DMS153 treated with DMSO at 0.1 percent for 48 hours (cell line): Measurements from ENCODE around the gene SCGB1C2.

ENCODE experiments used
- DNase-seq: peaks from one replicate; lab custom pipeline; 2025; ENCODE audit not compliant: unreplicated experiment; lab: John Stamatoyannopoulos, UW

Gene SCGB1C2

DNA sequence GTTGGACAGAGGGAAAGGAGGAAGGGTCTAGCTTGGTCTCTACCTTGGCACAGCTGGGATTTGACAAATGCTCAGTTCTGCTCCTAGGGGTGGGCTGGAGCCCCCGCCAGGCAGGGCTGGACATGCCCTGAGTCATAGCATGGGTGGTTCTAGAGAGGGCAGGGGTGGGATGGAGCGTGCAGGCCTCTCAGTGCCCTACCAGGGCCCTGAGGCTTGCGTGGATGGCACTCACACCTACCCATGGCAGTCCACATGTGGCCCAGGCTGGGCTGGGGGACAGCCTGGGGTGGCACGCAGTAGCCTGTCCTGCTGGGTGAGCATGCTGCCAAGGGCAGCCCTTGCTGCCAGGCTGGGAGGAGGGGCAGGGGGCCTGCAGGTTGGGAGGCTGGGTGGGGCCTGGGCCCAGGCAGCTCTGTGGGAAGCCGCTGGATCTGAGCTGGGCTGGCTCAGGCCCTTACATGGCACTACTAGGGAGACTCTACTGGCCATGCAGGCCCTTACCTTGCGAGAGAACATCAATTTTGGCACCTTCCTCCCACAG is 32.8 kb downstream of the SCGB1C2 start:
- no peak for DNase-seq

- DNase-seq = no peak
These were observed 34.5 kb downstream of the SCGB1C2 start for GRCh38 chr17:171871-172270.

- DNase-seq = no peak
These were observed 35.0 kb downstream of the SCGB1C2 start for GRCh38 chr17:172401-172800.

GRCh38 chr17:173166-173911 is 36.0 kb downstream of the SCGB1C2 start:
- DNase-seq = no peak

GRCh38 chr17:177155-177554 is 39.8 kb downstream of the SCGB1C2 start:
- DNase-seq = no peak

DNA sequence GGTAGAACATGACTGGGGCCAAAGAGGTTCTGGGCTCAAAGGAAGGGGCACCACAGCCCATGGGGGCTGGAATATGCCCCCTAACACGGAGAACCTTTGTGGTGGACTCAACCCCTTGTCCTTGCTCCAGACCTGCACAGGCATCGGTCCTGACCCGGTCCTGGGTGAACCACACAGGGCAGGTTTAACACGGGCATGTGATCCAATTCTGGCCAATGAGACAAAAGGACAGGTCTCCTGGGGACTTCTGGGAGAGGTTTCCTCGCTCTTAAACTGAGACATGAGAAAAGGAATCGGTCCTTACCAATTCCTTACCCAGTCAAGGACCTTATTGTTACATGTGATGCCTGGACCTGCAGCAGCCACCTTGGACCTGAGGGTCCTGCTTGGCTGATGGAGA is 40.4 kb downstream of the SCGB1C2 start:
- no peak for DNase-seq

GRCh38 chr17:178292-179065 is 41.1 kb downstream of the SCGB1C2 start:
- DNase-seq = no peak

DNA sequence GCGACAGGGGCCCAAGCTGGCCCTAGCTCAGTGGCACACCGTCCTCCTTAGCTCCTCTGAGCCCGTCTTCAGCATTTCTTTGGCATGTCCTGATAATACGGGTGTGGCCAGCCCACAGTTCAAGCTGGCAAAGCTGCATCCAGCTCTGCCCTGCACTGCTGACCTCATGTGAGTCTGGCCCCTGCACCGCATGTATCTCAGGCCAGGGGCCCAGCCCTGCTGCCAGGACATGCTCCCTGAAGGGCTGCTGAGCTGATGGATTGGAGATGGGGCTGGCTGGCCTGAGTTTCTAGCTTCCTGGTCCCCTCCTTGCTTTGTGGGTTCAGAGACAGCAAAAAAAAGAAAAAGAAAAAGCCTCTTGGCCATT is 41.7 kb downstream of the SCGB1C2 start:
- DNase-seq = no peak

- no peak for DNase-seq
These were observed 42.5 kb downstream of the SCGB1C2 start for GRCh38 chr17:179781-180380.

GRCh38 chr17:180381-181244 is 43.2 kb downstream of the SCGB1C2 start:
- no peak for DNase-seq

- DNase-seq = no peak
These were observed 44.1 kb downstream of the SCGB1C2 start, which contains the start of gene DOC2B for GRCh38 chr17:181245-182049. Gene DOC2B, minus strand, starts transcription at chr17:181650. Its CDS starts 171 bp downstream, at chr17:181479.

- no peak for DNase-seq
These were observed 44.8 kb downstream of the SCGB1C2 start for GRCh38 chr17:182050-182751.

GRCh38 chr17:183021-183420 is 45.7 kb downstream of the SCGB1C2 start:
- DNase-seq = no peak

GRCh38 chr17:185445-186138 is 48.2 kb downstream of the SCGB1C2 start:
- no peak for DNase-seq

DNA sequence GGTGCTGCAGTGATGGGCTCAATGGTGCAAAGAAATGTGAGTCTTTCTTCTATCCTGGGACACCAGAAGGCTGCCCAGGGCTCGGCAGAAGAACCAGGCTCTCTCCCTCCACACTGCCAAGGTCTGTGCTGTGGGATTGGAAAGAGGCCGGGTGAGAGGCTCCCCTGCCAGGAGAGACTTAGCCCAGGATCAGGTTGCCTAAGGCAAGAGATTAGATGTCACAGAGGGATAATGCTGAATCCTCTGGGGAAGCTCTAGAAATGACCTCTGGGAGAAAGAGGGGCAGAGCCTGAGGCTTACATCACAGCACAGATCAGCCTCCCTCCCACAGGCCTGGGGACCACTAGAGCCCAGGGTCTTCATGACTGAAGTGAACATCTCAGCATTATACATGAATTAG is 49.8 kb downstream of the SCGB1C2 start:
- no peak for DNase-seq
